HepG2 (cell line): ENCODE data around the gene DSTYK. TPM values are rescaled to one million over a fixed set of nuclear protein-coding genes. Genes with fewer than 3 reads are reported as not detected.

Experiments
- ATAC-seq: fragments of 200-7000 bp; cut with Tn5 transposase; 3 replicates; pipeline ENCODE4 v1.9.1; 2020; ENCODE audit warnings: mild to moderate bottlenecking, moderate library complexity
- BruUV-seq: library from RNA; stranded (reverse); fragments of 400-500 nt; replicated peaks from 2 replicates; lab custom pipeline; 2021; lab: Mats Ljungman, UMichigan
- CTCF ChIA-PET: fragments of 300-600 bp; formaldehyde crosslinking; extraction: SDS; loops from one replicate; lab custom pipeline; 2021; ENCODE audit warnings: low total read pairs, inconsistent platforms, low intra/inter-chr PET ratio; lab: Yijun Ruan, JAX
- POLR2A ChIA-PET: fragments of 350-600 bp; sonication (Branson Sonifier 250); formaldehyde crosslinking; loops from one replicate; lab custom pipeline; 2020; ENCODE audit warnings: antibody characterized with exemption, inconsistent platforms; lab: Yijun Ruan, JAX
- DNase-seq: peaks from one replicate; pipeline ENCODE4 v3.0.0-alpha.2; 2015; ENCODE audit warnings: low spot score
- FAIRE-seq: peaks from 3 replicates; lab custom pipeline; 2011; peaks lifted over from hg19 to GRCh38; lab: Jason Lieb, UNC
- H2AFZ ChIP-seq: one replicate; pipeline ENCODE4 v1.6.1; 2011; ENCODE audit warnings: low read length, inconsistent platforms
- H3K27ac ChIP-seq: fragments of 300-600 bp; 3 replicates; pipeline ENCODE4 v1.8.0; 2011; ENCODE audit warnings: mixed run types, mild to moderate bottlenecking, mixed read lengths, low read length, inconsistent platforms; ENCODE audit not compliant: insufficient read depth; ENCODE audit errors: extremely low read length
- H3K27me3 ChIP-seq, 2 experiments: fragments of 200-600 bp in 1 of 2; 2 replicates in 1 of 2; 3 replicates in 1 of 2; pipeline versions ENCODE4 v1.6.0 to v1.8.0; 2011; ENCODE audit warnings: low read length in 2 of 2, mild to moderate bottlenecking in 2 of 2, moderate library complexity in 2 of 2, inconsistent platforms in 1 of 2; ENCODE audit not compliant: insufficient read depth in 2 of 2, control insufficient read depth in 1 of 2
- H3K36me3 ChIP-seq, 2 experiments: fragments of 200-600 bp in 1 of 2; replicated peaks in 1 of 2; 2 replicates in 1 of 2; 3 replicates in 1 of 2; pipeline versions ENCODE4 v1.5.1 to v1.8.0; 2011; ENCODE audit warnings: low read length in 2 of 2, inconsistent platforms in 1 of 2; ENCODE audit not compliant: insufficient read depth in 2 of 2, control insufficient read depth in 1 of 2
- H3K4me1 ChIP-seq: 2 replicates; pipeline ENCODE4 v1.5.1; 2012; ENCODE audit warnings: low read length, inconsistent platforms; ENCODE audit not compliant: insufficient read depth
- H3K4me2 ChIP-seq: 2 replicates; pipeline ENCODE4 v1.6.0; 2011; ENCODE audit warnings: low read depth, low read length, inconsistent platforms
- H3K4me3 ChIP-seq, 3 experiments: fragments of 200-600 bp in 1 of 3; sonication (generic), shearing (Covaris generic) in 1 of 3; replicated peaks in 1 of 3; 2 replicates each; pipeline ENCODE4 v1.5.1; 2011 to 2016; ENCODE audit warnings: low read length in 3 of 3, inconsistent platforms in 2 of 3, low read depth in 2 of 3, mild to moderate bottlenecking in 2 of 3, control low read depth in 1 of 3, mixed read lengths in 1 of 3; ENCODE audit not compliant: insufficient read depth in 1 of 3
- H3K79me2 ChIP-seq: one replicate; pipeline ENCODE4 v1.6.1; 2011; ENCODE audit warnings: low read length, inconsistent platforms; ENCODE audit not compliant: insufficient read depth
- H3K9ac ChIP-seq: 2 replicates; pipeline ENCODE4 v1.6.0; 2011; ENCODE audit warnings: mild to moderate bottlenecking, low read depth, low read length, inconsistent platforms; ENCODE audit not compliant: insufficient read depth
- H3K9me3 ChIP-seq: 2 replicates; pipeline ENCODE4 v1.5.1; 2012; ENCODE audit warnings: mild to moderate bottlenecking, low read length
- H4K20me1 ChIP-seq: 2 replicates; pipeline ENCODE4 v1.6.0; 2011; ENCODE audit warnings: inconsistent platforms, mild to moderate bottlenecking, low read length, moderate library complexity; ENCODE audit not compliant: insufficient read depth
- ATRX ChIP-seq: sonication (generic); formaldehyde crosslinking; IDR thresholded peaks from 2 replicates; pipeline ENCODE4 v1.4.0; 2020; ENCODE audit warnings: missing genetic modification reagents, borderline replicate concordance
- HNRNPUL1 ChIP-seq: fragments of 200-400 bp; formaldehyde crosslinking; IDR thresholded peaks from 2 replicates; pipeline ENCODE4 v1.6.1; 2017; ENCODE audit warnings: low read depth, mild to moderate bottlenecking, low read length, moderate library complexity
- MATR3 ChIP-seq: sonication (generic); formaldehyde crosslinking; IDR thresholded peaks from 2 replicates; pipeline ENCODE4 v1.4.0; 2020; ENCODE audit warnings: missing genetic modification reagents
- PAX8 ChIP-seq: sonication (generic); formaldehyde crosslinking; IDR thresholded peaks from 2 replicates; pipeline ENCODE4 v1.8.0; 2022; ENCODE audit warnings: mild to moderate bottlenecking, missing genetic modification reagents, borderline replicate concordance
- ZFP1 ChIP-seq: IDR thresholded peaks from 2 replicates; pipeline ENCODE4 v1.6.1; 2016
- ZKSCAN8 ChIP-seq: IDR thresholded peaks from 2 replicates; pipeline ENCODE4 v1.6.1; 2016; ENCODE audit warnings: borderline replicate concordance, missing genetic modification reagents, missing compliant biosample characterization
- ZNF160 ChIP-seq: sonication (generic); formaldehyde crosslinking; IDR thresholded peaks from 2 replicates; pipeline ENCODE4 v1.8.0; 2022; ENCODE audit warnings: mild to moderate bottlenecking, inconsistent platforms, missing genetic modification reagents
- ZNF549 ChIP-seq: sonication (generic); formaldehyde crosslinking; IDR thresholded peaks from 2 replicates; pipeline ENCODE4 v1.5.0; 2020; ENCODE audit warnings: missing genetic modification reagents
- ZSCAN29 ChIP-seq: sonication (generic); formaldehyde crosslinking; conservative IDR thresholded peaks from 2 replicates; pipeline ENCODE4 v1.4.0; 2020; ENCODE audit warnings: mild to moderate bottlenecking, missing genetic modification reagents
- ZSCAN9 ChIP-seq: IDR thresholded peaks from 2 replicates; pipeline ENCODE4 v1.6.1; 2016; ENCODE audit warnings: borderline replicate concordance
- WGBS: methylation state at CpG from one replicate; pipeline ENCODE4 v1.1.6; 2017; ENCODE audit warnings: low lambda C conversion rate; 5-methylcytosine and 5-hydroxymethylcytosine counted together
- in situ Hi-C: cut with HindIII; loops from 2 replicates; pipeline ENCODE4 v1.10.0; 2017; ENCODE audit warnings: low pct_unique_long_range_greater_than_20kb; ENCODE audit not compliant: extremely low pct_ligation_motif_present
- intact Hi-C: fragments of 100-400 bp; cut with micrococcal nuclease; formaldehyde crosslinking; loops from one replicate; pipeline ENCODE4 v1.10.0; 2022; ENCODE audit not compliant: unreplicated experiment
- polyA plus RNA-seq, 8 experiments: library from polyadenylated mRNA; depleted of rRNA in 3 of 8; stranded (reverse) in 7 of 8; unstranded in 1 of 8; fragments of >200 nt; fragmentation: Illumina TruSeq in 4 of 8; extraction: Trizol in 4 of 8; gene quantifications; 2 replicates each; pipeline versions ENCODE4 v1.2.1 to v1.2.3, GENCODE V29; 2011 to 2016; ENCODE audit warnings: low read depth in 4 of 8, missing spikeins in 1 of 8, mixed read lengths in 1 of 8; ENCODE audit not compliant: insufficient read depth in 1 of 8
- total RNA-seq, 5 experiments: library from RNA; depleted of rRNA; stranded (reverse); fragments of >200 nt; fragmentation: Illumina TruSeq; extraction: Trizol; gene quantifications; 2 replicates each; pipeline ENCODE4 v1.2.3, GENCODE V29; 2016; ENCODE audit warnings: low read depth in 1 of 5
- TF ChIP-seq, protein P1 (sequence below): sonication (generic); formaldehyde crosslinking; IDR thresholded peaks from 2 replicates; pipeline ENCODE4 v1.5.1; 2020; ENCODE audit warnings: missing genetic modification reagents, mild to moderate bottlenecking, borderline replicate concordance
- TF ChIP-seq, protein P2 (sequence below): IDR thresholded peaks from 2 replicates; pipeline ENCODE4 v1.6.1; 2016; ENCODE audit warnings: missing genetic modification reagents, missing compliant biosample characterization
- TF ChIP-seq, protein P3 (sequence below): IDR thresholded peaks from 2 replicates; pipeline ENCODE4 v1.6.1; 2016; ENCODE audit warnings: low read depth
- TF ChIP-seq, protein P4 (sequence below): sonication (generic); formaldehyde crosslinking; IDR thresholded peaks from 2 replicates; pipeline ENCODE4 v1.8.0; 2022; ENCODE audit warnings: missing genetic modification reagents, mild to moderate bottlenecking, borderline replicate concordance
- TF ChIP-seq, protein P5 (sequence below): sonication (generic); formaldehyde crosslinking; conservative IDR thresholded peaks from 2 replicates; pipeline ENCODE4 v1.5.0; 2020; ENCODE audit warnings: missing genetic modification reagents

DSTYK gene
- total and polyA plus RNA-seq, 2 of the 13 experiments (the other 11 are each of a cell fraction or from before 2014, with no cell fraction given), result 2.6 to 4.8 TPM

DNA sequence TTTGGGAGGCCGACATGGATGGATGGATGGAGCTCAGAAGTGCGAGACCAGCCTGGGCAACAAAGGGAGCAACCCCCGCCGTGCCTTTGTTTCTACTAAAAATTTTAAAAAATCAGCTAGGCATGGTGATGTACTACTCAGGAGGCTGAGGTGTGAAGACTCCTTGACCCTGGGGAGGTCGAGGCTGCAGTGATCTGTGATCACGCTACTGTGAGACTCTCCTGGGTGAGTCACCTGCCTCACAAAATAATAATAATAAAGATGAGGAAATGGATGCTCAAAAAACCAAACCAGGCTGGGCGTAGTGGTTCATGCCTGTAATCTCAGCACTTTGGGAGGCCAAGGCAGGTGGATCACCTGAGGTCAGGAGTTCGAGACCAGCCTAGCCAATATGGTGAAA is 19.2 kb downstream of the DSTYK start:
- no peak overlapping the region for H3K9ac ChIP-seq
- H3K4me3 ChIP-seq, result no peak overlapping the region
- in situ Hi-C loops, result no loop called here
- intact Hi-C loops, result no loop called here
- no peak for FAIRE-seq
- no peaks in the 10 kb centered on the region for H4K20me1 ChIP-seq
- H3K9me3 ChIP-seq, result no peaks in the 10 kb centered on the region
- no peak for ATAC-seq
- POLR2A ChIA-PET, result interaction anchor here (1.4 kb wide), 1 partner anchor 70 kb away, joined by 4 read pairs; the partner anchor contains the start of gene RBBP5
- no peak overlapping the region for H2AFZ ChIP-seq
- peaks cover 9% of the 10 kb centered on the region for H3K79me2 ChIP-seq
- no TSS peak for BruUV-seq
- H3K4me1 ChIP-seq, result peaks cover 40% of the 10 kb centered on the region
- H3K4me2 ChIP-seq, result peak overlapping the region; percentile 66; the same call in 1 of the 2 replicates
- no peaks in the 10 kb centered on the region for H3K27me3 ChIP-seq
- peak overlapping the region; percentile 52 for H3K27ac ChIP-seq
- TF ChIP-seq, protein P1, sequence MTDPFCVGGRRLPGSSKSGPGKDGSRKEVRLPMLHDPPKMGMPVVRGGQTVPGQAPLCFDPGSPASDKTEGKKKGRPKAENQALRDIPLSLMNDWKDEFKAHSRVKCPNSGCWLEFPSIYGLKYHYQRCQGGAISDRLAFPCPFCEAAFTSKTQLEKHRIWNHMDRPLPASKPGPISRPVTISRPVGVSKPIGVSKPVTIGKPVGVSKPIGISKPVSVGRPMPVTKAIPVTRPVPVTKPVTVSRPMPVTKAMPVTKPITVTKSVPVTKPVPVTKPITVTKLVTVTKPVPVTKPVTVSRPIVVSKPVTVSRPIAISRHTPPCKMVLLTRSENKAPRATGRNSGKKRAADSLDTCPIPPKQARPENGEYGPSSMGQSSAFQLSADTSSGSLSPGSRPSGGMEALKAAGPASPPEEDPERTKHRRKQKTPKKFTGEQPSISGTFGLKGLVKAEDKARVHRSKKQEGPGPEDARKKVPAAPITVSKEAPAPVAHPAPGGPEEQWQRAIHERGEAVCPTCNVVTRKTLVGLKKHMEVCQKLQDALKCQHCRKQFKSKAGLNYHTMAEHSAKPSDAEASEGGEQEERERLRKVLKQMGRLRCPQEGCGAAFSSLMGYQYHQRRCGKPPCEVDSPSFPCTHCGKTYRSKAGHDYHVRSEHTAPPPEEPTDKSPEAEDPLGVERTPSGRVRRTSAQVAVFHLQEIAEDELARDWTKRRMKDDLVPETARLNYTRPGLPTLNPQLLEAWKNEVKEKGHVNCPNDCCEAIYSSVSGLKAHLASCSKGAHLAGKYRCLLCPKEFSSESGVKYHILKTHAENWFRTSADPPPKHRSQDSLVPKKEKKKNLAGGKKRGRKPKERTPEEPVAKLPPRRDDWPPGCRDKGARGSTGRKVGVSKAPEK (CRISPR knock-in tag), result no peak
- TF ChIP-seq HNRNPUL1, result no peak
- TF ChIP-seq MATR3 (CRISPR knock-in tag), result no peak
- TF ChIP-seq ZNF549 (CRISPR knock-in tag), result no peak
- no peak for TF ChIP-seq ZKSCAN8 (CRISPR knock-in tag)
- TF ChIP-seq ZSCAN29 (CRISPR knock-in tag), result no peak
- TF ChIP-seq, protein P2, sequence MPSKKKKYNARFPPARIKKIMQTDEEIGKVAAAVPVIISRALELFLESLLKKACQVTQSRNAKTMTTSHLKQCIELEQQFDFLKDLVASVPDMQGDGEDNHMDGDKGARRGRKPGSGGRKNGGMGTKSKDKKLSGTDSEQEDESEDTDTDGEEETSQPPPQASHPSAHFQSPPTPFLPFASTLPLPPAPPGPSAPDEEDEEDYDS (CRISPR knock-in tag), result no peak
- no peak for TF ChIP-seq ATRX (CRISPR knock-in tag)
- TF ChIP-seq, protein P3, sequence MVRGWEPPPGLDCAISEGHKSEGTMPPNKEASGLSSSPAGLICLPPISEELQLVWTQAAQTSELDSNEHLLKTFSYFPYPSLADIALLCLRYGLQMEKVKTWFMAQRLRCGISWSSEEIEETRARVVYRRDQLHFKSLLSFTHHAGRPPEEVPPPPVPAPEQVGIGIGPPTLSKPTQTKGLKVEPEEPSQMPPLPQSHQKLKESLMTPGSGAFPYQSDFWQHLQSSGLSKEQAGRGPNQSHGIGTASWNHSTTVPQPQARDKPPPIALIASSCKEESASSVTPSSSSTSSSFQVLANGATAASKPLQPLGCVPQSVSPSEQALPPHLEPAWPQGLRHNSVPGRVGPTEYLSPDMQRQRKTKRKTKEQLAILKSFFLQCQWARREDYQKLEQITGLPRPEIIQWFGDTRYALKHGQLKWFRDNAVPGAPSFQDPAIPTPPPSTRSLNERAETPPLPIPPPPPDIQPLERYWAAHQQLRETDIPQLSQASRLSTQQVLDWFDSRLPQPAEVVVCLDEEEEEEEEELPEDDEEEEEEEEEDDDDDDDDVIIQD (CRISPR knock-in tag), result no peak
- TF ChIP-seq, protein P4, sequence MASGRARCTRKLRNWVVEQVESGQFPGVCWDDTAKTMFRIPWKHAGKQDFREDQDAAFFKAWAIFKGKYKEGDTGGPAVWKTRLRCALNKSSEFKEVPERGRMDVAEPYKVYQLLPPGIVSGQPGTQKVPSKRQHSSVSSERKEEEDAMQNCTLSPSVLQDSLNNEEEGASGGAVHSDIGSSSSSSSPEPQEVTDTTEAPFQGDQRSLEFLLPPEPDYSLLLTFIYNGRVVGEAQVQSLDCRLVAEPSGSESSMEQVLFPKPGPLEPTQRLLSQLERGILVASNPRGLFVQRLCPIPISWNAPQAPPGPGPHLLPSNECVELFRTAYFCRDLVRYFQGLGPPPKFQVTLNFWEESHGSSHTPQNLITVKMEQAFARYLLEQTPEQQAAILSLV (CRISPR knock-in tag), result no peak
- TF ChIP-seq ZSCAN9 (CRISPR knock-in tag), result no peak
- TF ChIP-seq ZNF160 (CRISPR knock-in tag), result no peak
- no peak for TF ChIP-seq ZFP1 (CRISPR knock-in tag)
- TF ChIP-seq, protein P5, sequence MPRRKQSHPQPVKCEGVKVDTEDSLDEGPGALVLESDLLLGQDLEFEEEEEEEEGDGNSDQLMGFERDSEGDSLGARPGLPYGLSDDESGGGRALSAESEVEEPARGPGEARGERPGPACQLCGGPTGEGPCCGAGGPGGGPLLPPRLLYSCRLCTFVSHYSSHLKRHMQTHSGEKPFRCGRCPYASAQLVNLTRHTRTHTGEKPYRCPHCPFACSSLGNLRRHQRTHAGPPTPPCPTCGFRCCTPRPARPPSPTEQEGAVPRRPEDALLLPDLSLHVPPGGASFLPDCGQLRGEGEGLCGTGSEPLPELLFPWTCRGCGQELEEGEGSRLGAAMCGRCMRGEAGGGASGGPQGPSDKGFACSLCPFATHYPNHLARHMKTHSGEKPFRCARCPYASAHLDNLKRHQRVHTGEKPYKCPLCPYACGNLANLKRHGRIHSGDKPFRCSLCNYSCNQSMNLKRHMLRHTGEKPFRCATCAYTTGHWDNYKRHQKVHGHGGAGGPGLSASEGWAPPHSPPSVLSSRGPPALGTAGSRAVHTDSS (CRISPR knock-in tag), result no peak
- no peak for TF ChIP-seq PAX8 (CRISPR knock-in tag)
- no peak for DNase-seq
- WGBS, result 96% methylated on average over 8 of the region's 8 CpGs
- H3K36me3 ChIP-seq, result no peaks in the 10 kb centered on the region; a peak in 1 of 5 replicates
- CTCF ChIA-PET, result no interaction called here
